CD14-positive monocyte (primary cell): ENCODE measurements around the gene TEX13A. TPM values are rescaled to one million over a fixed set of nuclear protein-coding genes. Genes with fewer than 3 reads are reported as not detected.
A peak's percentile ranks its signal among the peaks of the same experiment; 100 is the strongest.

Experiments
- DNase-seq, 3 donors: peaks; one replicate each; pipeline ENCODE4 v3.0.0-alpha.2; 2011 to 2022
- H2AFZ ChIP-seq: 2 replicates; pipeline ENCODE4 v1.6.0; 2012; ENCODE audit warnings: mild to moderate bottlenecking, low read depth, low read length, inconsistent platforms; ENCODE audit not compliant: insufficient read depth, poor library complexity, severe bottlenecking
- H3K27ac ChIP-seq, 2 donors: 1 replicate in 1 of 2; 2 replicates in 1 of 2; pipeline ENCODE4 v1.5.1; 2012 to 2013; ENCODE audit warnings: low read length in 2 of 2, control low read depth in 1 of 2, inconsistent platforms in 1 of 2, low read depth in 1 of 2, mild to moderate bottlenecking in 1 of 2
- H3K27me3 ChIP-seq, 2 donors: one replicate each; pipeline versions ENCODE4 v1.6.0 to v1.6.1; 2011 to 2013; ENCODE audit warnings: low read length in 2 of 2; ENCODE audit not compliant: control insufficient read depth in 2 of 2, insufficient read depth in 2 of 2
- H3K36me3 ChIP-seq, 2 donors: replicated peaks in 1 of 2; 1 replicate in 1 of 2; 2 replicates in 1 of 2; pipeline versions ENCODE4 v1.5.1 to v1.6.1; 2012 to 2013; ENCODE audit warnings: low read length in 2 of 2, control low read depth in 1 of 2, inconsistent platforms in 1 of 2, mild to moderate bottlenecking in 1 of 2; ENCODE audit not compliant: insufficient read depth in 2 of 2, control insufficient read depth in 1 of 2
- H3K4me1 ChIP-seq, 2 donors: 1 replicate in 1 of 2; 2 replicates in 1 of 2; pipeline versions ENCODE4 v1.5.1 to v1.6.1; 2012 to 2013; ENCODE audit warnings: low read length in 2 of 2, control low read depth in 1 of 2, inconsistent platforms in 1 of 2, mild to moderate bottlenecking in 1 of 2, moderate library complexity in 1 of 2; ENCODE audit not compliant: insufficient read depth in 2 of 2, control insufficient read depth in 1 of 2
- H3K4me2 ChIP-seq: replicated peaks from 2 replicates; pipeline ENCODE3; 2012; ENCODE audit warnings: low read length, moderate library complexity, mild to moderate bottlenecking; ENCODE audit not compliant: poor library complexity, severe bottlenecking; ENCODE audit errors: extremely low read depth
- H3K4me3 ChIP-seq, 3 experiments: fragments of 200-600 bp in 1 of 3; sonication (generic) in 1 of 3; replicated peaks in 1 of 3; 1 replicate in 2 of 3; 2 replicates in 1 of 3; pipeline ENCODE4 v1.5.1; 2011 to 2013; ENCODE audit warnings: low read length in 3 of 3, mild to moderate bottlenecking in 3 of 3, control low read depth in 2 of 3, low read depth in 2 of 3, inconsistent platforms in 1 of 3, moderate library complexity in 1 of 3
- H3K79me2 ChIP-seq: 2 replicates; pipeline ENCODE4 v1.6.0; 2012; ENCODE audit warnings: mild to moderate bottlenecking, control low read depth, inconsistent platforms, low read length, moderate library complexity; ENCODE audit not compliant: insufficient read depth
- H3K9ac ChIP-seq: 2 replicates; pipeline ENCODE4 v1.6.0; 2017; ENCODE audit warnings: low read length, mild to moderate bottlenecking; ENCODE audit not compliant: insufficient read depth, poor library complexity, severe bottlenecking
- H3K9me3 ChIP-seq, 2 donors: replicated peaks in 1 of 2; 1 replicate in 1 of 2; 2 replicates in 1 of 2; pipeline versions ENCODE4 v1.5.1 to v1.6.1; 2012 to 2013; ENCODE audit warnings: low read length in 2 of 2, control low read depth in 1 of 2; ENCODE audit not compliant: control insufficient read depth in 1 of 2, insufficient read depth in 1 of 2
- H4K20me1 ChIP-seq: 2 replicates; pipeline ENCODE4 v1.6.0; 2012; ENCODE audit warnings: mild to moderate bottlenecking, low read length, control low read depth, moderate library complexity; ENCODE audit not compliant: insufficient read depth
- H3K27ac Mint-ChIP-seq, 7 donors: one replicate each; pipeline ENCODE4 v1.8.0; 2020; ENCODE audit warnings: mild to moderate bottlenecking in 7 of 7, mixed read lengths in 7 of 7, moderate library complexity in 6 of 7, inconsistent platforms in 2 of 7
- H3K27me3 Mint-ChIP-seq, 3 donors: one replicate each; pipeline ENCODE4 v1.8.0; 2021 to 2022; ENCODE audit warnings: low read depth in 3 of 3, mild to moderate bottlenecking in 3 of 3, mixed read lengths in 3 of 3, moderate library complexity in 3 of 3, inconsistent platforms in 1 of 3
- H3K36me3 Mint-ChIP-seq, 2 donors: one replicate each; pipeline ENCODE4 v1.8.0; 2020; ENCODE audit warnings: mixed read lengths in 2 of 2, inconsistent platforms in 1 of 2, mild to moderate bottlenecking in 1 of 2
- H3K4me1 Mint-ChIP-seq: one replicate; pipeline ENCODE4 v1.8.0; 2020; ENCODE audit warnings: mild to moderate bottlenecking, mixed read lengths
- H3K4me3 Mint-ChIP-seq, 2 donors: one replicate each; pipeline ENCODE4 v1.8.0; 2020; ENCODE audit warnings: mild to moderate bottlenecking in 2 of 2, mixed read lengths in 2 of 2, moderate library complexity in 1 of 2
- H3K9me3 Mint-ChIP-seq, 7 donors: one replicate each; pipeline ENCODE4 v1.8.0; 2020 to 2022; ENCODE audit warnings: mixed read lengths in 7 of 7, mild to moderate bottlenecking in 6 of 7, moderate library complexity in 6 of 7, inconsistent platforms in 2 of 7
- WGBS: methylation state at CpG from one replicate; pipeline ENCODE4 v1.1.5; 2013; ENCODE audit warnings: missing lambda C conversion rate; ENCODE audit not compliant: insufficient coverage; 5-methylcytosine and 5-hydroxymethylcytosine counted together
- intact Hi-C, 2 donors: fragments of 100-400 bp; cut with micrococcal nuclease; formaldehyde crosslinking; loops; one replicate each; pipeline versions ENCODE4 v1.15.0 to v1.15.1; 2023
- polyA plus RNA-seq, 3 donors: library from polyadenylated mRNA; depleted of rRNA in 1 of 3; unstranded in 2 of 3; stranded (reverse) in 1 of 3; fragments of 300-500 nt in 2 of 3; fragments of >200 nt in 1 of 3; fragmentation: Illumina TruSeq in 2 of 3; gene quantifications; 1 replicate in 2 of 3; 2 replicates in 1 of 3; pipeline ENCODE4 v1.2.3, GENCODE V29; 2012 to 2021
- TF ChIP-seq, protein P1 (sequence below): fragments of 200-600 bp; IDR thresholded peaks from one replicate; pipeline ENCODE4 v1.8.0; 2022; ENCODE audit warnings: antibody characterized with exemption, mild to moderate bottlenecking

The TEX13A gene
- polyA plus RNA-seq, 3 donors, result not detected

GRCh38 chrX:105173071-105173470 lies 47.4 kb downstream of the TEX13A start:
- WGBS, result no CpG with 5 or more reads among the region's 4 CpGs
- H4K20me1 ChIP-seq, result no peaks in the 10 kb centered on the region
- H3K9me3 ChIP-seq, result no peaks in the 10 kb centered on the region
- no peak overlapping the region for H2AFZ ChIP-seq
- no peak overlapping the region for H3K4me3 Mint-ChIP-seq
- H3K27me3 ChIP-seq, result no peaks in the 10 kb centered on the region
- H3K4me2 ChIP-seq, result no peak overlapping the region
- no peak for DNase-seq
- no peaks in the 10 kb centered on the region for H3K79me2 ChIP-seq
- H3K9ac ChIP-seq, result no peak overlapping the region
- no peaks in the 10 kb centered on the region for H3K4me1 ChIP-seq
- H3K4me1 Mint-ChIP-seq, result no peaks in the 10 kb centered on the region
- H3K4me3 ChIP-seq, result no peak overlapping the region
- H3K9me3 Mint-ChIP-seq, result peaks cover 0 to 3% (median 0%) of the 10 kb centered on the region in 7 donors
- no peaks in the 10 kb centered on the region for H3K36me3 Mint-ChIP-seq
- H3K36me3 ChIP-seq, result no peaks in the 10 kb centered on the region
- intact Hi-C loops, result no loop called here
- TF ChIP-seq, protein P1, sequence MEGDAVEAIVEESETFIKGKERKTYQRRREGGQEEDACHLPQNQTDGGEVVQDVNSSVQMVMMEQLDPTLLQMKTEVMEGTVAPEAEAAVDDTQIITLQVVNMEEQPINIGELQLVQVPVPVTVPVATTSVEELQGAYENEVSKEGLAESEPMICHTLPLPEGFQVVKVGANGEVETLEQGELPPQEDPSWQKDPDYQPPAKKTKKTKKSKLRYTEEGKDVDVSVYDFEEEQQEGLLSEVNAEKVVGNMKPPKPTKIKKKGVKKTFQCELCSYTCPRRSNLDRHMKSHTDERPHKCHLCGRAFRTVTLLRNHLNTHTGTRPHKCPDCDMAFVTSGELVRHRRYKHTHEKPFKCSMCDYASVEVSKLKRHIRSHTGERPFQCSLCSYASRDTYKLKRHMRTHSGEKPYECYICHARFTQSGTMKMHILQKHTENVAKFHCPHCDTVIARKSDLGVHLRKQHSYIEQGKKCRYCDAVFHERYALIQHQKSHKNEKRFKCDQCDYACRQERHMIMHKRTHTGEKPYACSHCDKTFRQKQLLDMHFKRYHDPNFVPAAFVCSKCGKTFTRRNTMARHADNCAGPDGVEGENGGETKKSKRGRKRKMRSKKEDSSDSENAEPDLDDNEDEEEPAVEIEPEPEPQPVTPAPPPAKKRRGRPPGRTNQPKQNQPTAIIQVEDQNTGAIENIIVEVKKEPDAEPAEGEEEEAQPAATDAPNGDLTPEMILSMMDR, result no peak
- H3K27ac Mint-ChIP-seq, result peak overlapping the region in 1 of 7 donors; percentile 68
- peaks cover 0 to 3% (median 0%) of the 10 kb centered on the region in 3 donors for H3K27me3 Mint-ChIP-seq
- no peak overlapping the region for H3K27ac ChIP-seq
